Activated CD8-positive, alpha-beta T cell treated with anti-CD3 and anti-CD28 coated beads for 36 hours (primary cell): ENCODE data around the gene E4F1. TPM values are rescaled to one million over a fixed set of nuclear protein-coding genes. Genes with fewer than 3 reads are reported as not detected.

Source experiments
- ATAC-seq: fragments of 200-7000 bp; cut with Tn5 transposase; one replicate; pipeline ENCODE4 v1.10.0; 2021; ENCODE audit warnings: mild to moderate bottlenecking, moderate library complexity
- CTCF ChIA-PET: fragments of 350-600 bp; sonication (Branson Sonifier 250); formaldehyde crosslinking; loops from one replicate; lab custom pipeline; 2021; ENCODE audit warnings: antibody characterized with exemption; lab: Charles Lee
- POLR2A ChIA-PET: fragments of 350-600 bp; sonication (Branson Sonifier 250); formaldehyde crosslinking; loops from one replicate; lab custom pipeline; 2021; ENCODE audit warnings: antibody characterized with exemption; lab: Charles Lee
- DNase-seq: peaks from one replicate; pipeline ENCODE4 v3.0.0-alpha.2; 2020
- H3K27ac Mint-ChIP-seq: one replicate; pipeline ENCODE4 v1.8.0; 2021; ENCODE audit warnings: mild to moderate bottlenecking, mixed read lengths
- H3K27me3 Mint-ChIP-seq: one replicate; pipeline ENCODE4 v1.8.0; 2021; ENCODE audit warnings: mixed read lengths
- H3K36me3 Mint-ChIP-seq: one replicate; pipeline ENCODE4 v1.8.0; 2021; ENCODE audit warnings: low read depth, mixed read lengths
- H3K4me1 Mint-ChIP-seq: one replicate; pipeline ENCODE4 v1.8.0; 2021; ENCODE audit warnings: low read depth, mixed read lengths
- H3K4me3 Mint-ChIP-seq: one replicate; pipeline ENCODE4 v1.8.0; 2021; ENCODE audit warnings: mild to moderate bottlenecking, moderate library complexity, mixed read lengths
- H3K9me3 Mint-ChIP-seq: one replicate; pipeline ENCODE4 v1.8.0; 2021; ENCODE audit warnings: mixed read lengths
- CTCF ChIP-seq: fragments of 200-600 bp; IDR thresholded peaks from one replicate; pipeline ENCODE4 v1.8.0; 2022; ENCODE audit warnings: antibody characterized with exemption, mild to moderate bottlenecking
- intact Hi-C: fragments of 100-400 bp; cut with micrococcal nuclease; formaldehyde crosslinking; loops from one replicate; pipeline ENCODE4 v1.10.0; 2022
- microRNA-seq: library from miRNA; unstranded; fragments of <30 nt; microRNA quantifications from one replicate; pipeline ENCODE4 v1.2.0, GENCODE V29; 2022; ENCODE audit warnings: borderline microRNAs expressed, borderline replicate concordance
- total RNA-seq, 2 experiments: library from RNA; stranded (reverse); gene quantifications; one replicate each; pipeline ENCODE4 v1.2.3, GENCODE V29; 2021

The E4F1 gene
- total RNA-seq, 2 experiments from 2014 or later, result 19.4 to 21.1 TPM

GRCh38 chr16:2284797-2285576, 61.6 kb downstream of the E4F1 start:
- Mint-ChIP-seq H3K4me3 (no peak overlapping the region), H3K27ac (no peak overlapping the region), H3K36me3 (no peaks in the 10 kb centered on the region), H3K9me3 (no peaks in the 10 kb centered on the region), H3K27me3 (no peaks in the 10 kb centered on the region), H3K4me1 (no peaks in the 10 kb centered on the region)
- DNase-seq (no peak), ATAC-seq (no peak)
- intact Hi-C loops, result no loop called here
- POLR2A ChIA-PET, result no interaction called here
- CTCF ChIA-PET, result no interaction called here
- no peak for TF ChIP-seq CTCF

Small RNA genes within 50 kb of the gene (microRNA-seq; reads per million reads assigned to microRNA genes)
- gene MIR3677 (not detected), gene MIR4717 (not detected)

Other genes starting within 250 kb of the E4F1 start
- under 1 TPM in 1 of 2 experiments, not detected in 1; 0.31 TPM for gene NOXO1, start 242.1 kb upstream of the E4F1 start, total RNA-seq
- gene GFER, start 239.4 kb upstream of the E4F1 start, total RNA-seq, result 10 to 100 TPM; 33.5 to 33.9 TPM
- 1 to 10 TPM; 5.4 to 7.2 TPM for gene SYNGR3, start 233.6 kb upstream of the E4F1 start, total RNA-seq
- 10 to 100 TPM; 85.5 to 90.3 TPM for gene ZNF598, start 213.8 kb upstream of the E4F1 start, total RNA-seq
- 10 to 100 TPM; 24.3 to 28.3 TPM for gene NPW, start 203.8 kb upstream of the E4F1 start, total RNA-seq
- 1 to 10 TPM; 2.8 to 3.0 TPM for gene NHERF2, start 196.7 kb upstream of the E4F1 start, total RNA-seq
- gene NTHL1, start 175.8 kb upstream of the E4F1 start, total RNA-seq, result 10 to 100 TPM; 28.2 to 29.8 TPM
- 10 to 100 TPM; 54.4 to 57.3 TPM for gene TSC2, start 175.6 kb upstream of the E4F1 start, total RNA-seq
- 10 to 100 TPM; 74.7 to 85.1 TPM for gene PKD1, start 87.7 kb upstream of the E4F1 start, total RNA-seq
- under 1 TPM; 0.34 to 0.49 TPM for gene RAB26, start 75.0 kb upstream of the E4F1 start, total RNA-seq
- 10 to 100 TPM; 74.8 to 80.2 TPM for gene TRAF7, start 67.8 kb upstream of the E4F1 start, total RNA-seq
- gene CASKIN1, start 27.0 kb upstream of the E4F1 start, total RNA-seq, result 1 to 10 TPM; 4.4 to 7.2 TPM
- gene MLST8, start 18.1 kb upstream of the E4F1 start, total RNA-seq, result 10 to 100 TPM; 70.0 to 70.7 TPM
- gene BRICD5, start 12.7 kb upstream of the E4F1 start, total RNA-seq, result 1 to 10 TPM; 6.6 to 6.9 TPM
- gene PGP, start 8.8 kb upstream of the E4F1 start, total RNA-seq, result 10 to 100 TPM; 19.8 to 20.1 TPM
- gene DNASE1L2, start 12.9 kb downstream of the E4F1 start, total RNA-seq, result under 1 TPM; 0.32 to 0.51 TPM
- 10 to 100 TPM; 37.4 to 40.5 TPM for gene ECI1, start 28.0 kb downstream of the E4F1 start, total RNA-seq
- 100 to 1,000 TPM; 334 to 358 TPM for gene RNPS1, start 44.5 kb downstream of the E4F1 start, total RNA-seq
- gene ABCA3, start 117.1 kb downstream of the E4F1 start, total RNA-seq, result 1 to 10 TPM; 2.9 to 3.6 TPM
- gene CCNF, start 205.9 kb downstream of the E4F1 start, total RNA-seq, result 10 to 100 TPM; 43.5 TPM
- 10 to 100 TPM; 23.2 to 30.7 TPM for gene TEDC2, start 236.5 kb downstream of the E4F1 start, total RNA-seq
- gene NTN3, start 247.7 kb downstream of the E4F1 start, total RNA-seq, result not detected